Fibroblast of lung (primary cell): ENCODE results near the gene GNAO1. TPM values are rescaled to one million over a fixed set of nuclear protein-coding genes. Genes with fewer than 3 reads are reported as not detected.

Experiments used
- DNase-seq, 2 donors: peaks; one replicate each; pipeline versions ENCODE4 v3.0.0 to v3.0.0-alpha.2; 2010; ENCODE audit warnings: low read depth in 2 of 2
- H2AFZ ChIP-seq: 2 replicates; pipeline ENCODE4 v1.5.1; 2012; ENCODE audit warnings: low read length, control low read depth, inconsistent platforms
- H3K27ac ChIP-seq: 2 replicates; pipeline ENCODE4 v1.5.1; 2011; ENCODE audit warnings: low read length, control low read depth; ENCODE audit not compliant: insufficient read depth
- H3K27me3 ChIP-seq: 2 replicates; pipeline ENCODE4 v1.5.1; 2011; ENCODE audit warnings: mild to moderate bottlenecking, low read length; ENCODE audit not compliant: control insufficient read depth, insufficient read depth
- H3K36me3 ChIP-seq: 2 replicates; pipeline ENCODE4 v1.5.1; 2011; ENCODE audit warnings: low read length; ENCODE audit not compliant: control insufficient read depth, insufficient read depth
- H3K4me1 ChIP-seq: 2 replicates; pipeline ENCODE4 v1.5.1; 2011; ENCODE audit warnings: low read length; ENCODE audit not compliant: control insufficient read depth, insufficient read depth; ENCODE audit errors: extremely low read depth
- H3K4me2 ChIP-seq: 2 replicates; pipeline ENCODE4 v1.5.1; 2011; ENCODE audit warnings: low read length, control low read depth; ENCODE audit not compliant: insufficient read depth; ENCODE audit errors: extremely low read depth
- H3K4me3 ChIP-seq, 4 experiments: fragments of 200-600 bp in 1 of 4; sonication (generic) in 1 of 4; replicated peaks in 1 of 4; 2 replicates each; pipeline ENCODE4 v1.5.1; 2011 to 2016; ENCODE audit warnings: low read length in 4 of 4, low read depth in 3 of 4, mild to moderate bottlenecking in 3 of 4, control low read depth in 2 of 4, inconsistent platforms in 1 of 4, mixed read lengths in 1 of 4; ENCODE audit not compliant: insufficient read depth in 1 of 4; ENCODE audit errors: control extremely low read depth in 1 of 4
- H3K79me2 ChIP-seq: 2 replicates; pipeline ENCODE4 v1.5.1; 2012; ENCODE audit warnings: mild to moderate bottlenecking, low read length, inconsistent platforms; ENCODE audit not compliant: control insufficient read depth, insufficient read depth
- H3K9ac ChIP-seq: 2 replicates; pipeline ENCODE4 v1.5.1; 2011; ENCODE audit warnings: mild to moderate bottlenecking, low read length, control low read depth; ENCODE audit not compliant: insufficient read depth
- H3K9me3 ChIP-seq: 2 replicates; pipeline ENCODE4 v1.5.1; 2012; ENCODE audit warnings: low read depth, low read length; ENCODE audit not compliant: control insufficient read depth, insufficient read depth
- H4K20me1 ChIP-seq: 2 replicates; pipeline ENCODE4 v1.5.1; 2011; ENCODE audit warnings: low read length; ENCODE audit not compliant: control insufficient read depth, insufficient read depth; ENCODE audit errors: extremely low read depth
- CTCF ChIP-seq, 2 donors: IDR thresholded peaks in 1 of 2; conservative IDR thresholded peaks in 1 of 2; 1 replicate in 1 of 2; 2 replicates in 1 of 2; pipeline ENCODE4 v1.5.1; 2011 to 2012; ENCODE audit warnings: low read length in 2 of 2, control low read depth in 1 of 2, inconsistent platforms in 1 of 2, low read depth in 1 of 2, mild to moderate bottlenecking in 1 of 2
- EZH2 ChIP-seq: IDR thresholded peaks from 2 replicates; pipeline ENCODE4 v1.5.1; 2012; ENCODE audit warnings: low read length, control low read depth, mild to moderate bottlenecking; ENCODE audit errors: missing control alignments
- polyA plus RNA-seq, 2 donors: library from polyadenylated mRNA; depleted of rRNA in 1 of 2; stranded (reverse) in 1 of 2; unstranded in 1 of 2; fragments of >200 nt; gene quantifications; 2 replicates each; pipeline ENCODE4 v1.2.1, GENCODE V29; 2011 to 2012; ENCODE audit warnings: missing spikeins in 1 of 2
- total RNA-seq: library from RNA; depleted of rRNA; stranded (reverse); fragments of >200 nt; gene quantifications from 2 replicates; pipeline ENCODE4 v1.2.1, GENCODE V29; 2014

GNAO1 gene
- total and polyA plus RNA-seq, 2 donors (not counting 1 experiment from before 2014, with no cell fraction given): 0.14 to 0.17 TPM

- H3K79me2 ChIP-seq: no peaks in the 10 kb centered on the region
- no peaks in the 10 kb centered on the region for H3K4me1 ChIP-seq
- TF ChIP-seq EZH2: no peak
- TF ChIP-seq CTCF (conservative IDR thresholded peaks at IDR 0.05 in 1 of 2, IDR thresholded peaks at IDR 0.05 in 1 of 2; ENCODE audit: low read depth in 1 of 2, low read length in 2 of 2): no peak
- H3K9me3 ChIP-seq: no peaks in the 10 kb centered on the region
- H3K27ac ChIP-seq: no peak overlapping the region
- no peak overlapping the region for H3K4me2 ChIP-seq
- no peaks in the 10 kb centered on the region for H4K20me1 ChIP-seq
- H3K27me3 ChIP-seq: no peaks in the 10 kb centered on the region
- no peak for DNase-seq
- H3K4me3 ChIP-seq: no peak overlapping the region
- no peak overlapping the region for H3K9ac ChIP-seq
- H3K36me3 ChIP-seq: no peaks in the 10 kb centered on the region
- H2AFZ ChIP-seq: no peak overlapping the region
Measured at GRCh38 chr16:56151621-56152020, 39.7 kb upstream of the GNAO1 start.

GRCh38 chr16:56161658-56162057, 29.6 kb upstream of the GNAO1 start:
- Histone ChIP-seq H3K4me2 (no peak overlapping the region), H3K36me3 (no peaks in the 10 kb centered on the region), H3K79me2 (no peaks in the 10 kb centered on the region), H3K27ac (no peak overlapping the region), H3K27me3 (no peaks in the 10 kb centered on the region), H2AFZ (no peak overlapping the region), H3K4me1 (no peaks in the 10 kb centered on the region), H3K9me3 (no peaks in the 10 kb centered on the region), H4K20me1 (no peaks in the 10 kb centered on the region), H3K9ac (no peak overlapping the region), H3K4me3 (no peak overlapping the region)
- TF ChIP-seq EZH2 (no peak), CTCF (conservative IDR thresholded peaks at IDR 0.05 in 1 of 2, IDR thresholded peaks at IDR 0.05 in 1 of 2; ENCODE audit: low read depth in 1 of 2, low read length in 2 of 2) (no peak)
- DNase-seq: no peak

GRCh38 chr16:56163089-56163488, 28.2 kb upstream of the GNAO1 start:
- Histone ChIP-seq H3K4me2 (no peak overlapping the region), H3K79me2 (no peaks in the 10 kb centered on the region), H3K27ac (no peak overlapping the region), H2AFZ (no peak overlapping the region), H4K20me1 (no peaks in the 10 kb centered on the region), H3K9ac (no peak overlapping the region), H3K36me3 (no peaks in the 10 kb centered on the region), H3K27me3 (no peaks in the 10 kb centered on the region), H3K4me1 (no peaks in the 10 kb centered on the region), H3K9me3 (no peaks in the 10 kb centered on the region), H3K4me3 (no peak overlapping the region)
- TF ChIP-seq EZH2 (no peak), CTCF (conservative IDR thresholded peaks at IDR 0.05 in 1 of 2, IDR thresholded peaks at IDR 0.05 in 1 of 2; ENCODE audit: low read depth in 1 of 2, low read length in 2 of 2) (no peak)
- no peak for DNase-seq
